PC-3 (cell line): Measurements from ENCODE around the gene RRM2. TPM values are rescaled to one million over a fixed set of nuclear protein-coding genes. Genes with fewer than 3 reads are reported as not detected.
A peak's percentile ranks its signal among the peaks of the same experiment; 100 is the strongest.

ENCODE experiments used
- ATAC-seq: fragments of 200-7000 bp; cut with Tn5 transposase; 2 replicates; pipeline ENCODE4 v1.9.1; 2020; ENCODE audit warnings: mild to moderate bottlenecking, moderate library complexity
- BruUV-seq: library from RNA; stranded (reverse); fragments of 400-500 nt; replicated peaks from 2 replicates; lab custom pipeline; 2021; lab: Mats Ljungman, UMichigan
- CTCF ChIA-PET: fragments of 300-600 bp; sonication (Branson Sonifier 250); formaldehyde crosslinking; loops from one replicate; lab custom pipeline; 2022; ENCODE audit warnings: antibody characterized with exemption; lab: Charles Lee
- POLR2A ChIA-PET: fragments of 300-600 bp; sonication (Branson Sonifier 250); formaldehyde crosslinking; loops from one replicate; lab custom pipeline; 2022; ENCODE audit warnings: antibody characterized with exemption; ENCODE audit not compliant: unreplicated experiment; lab: Charles Lee
- DNase-seq: peaks from one replicate; pipeline ENCODE4 v3.0.0-alpha.2; 2015
- H2AFZ ChIP-seq: fragments of 300-600 bp; sonication (generic); 2 replicates; pipeline ENCODE4 v1.6.0; 2016; ENCODE audit warnings: antibody characterized with exemption, low read length
- H3F3A ChIP-seq: fragments of 300-600 bp; sonication (generic); one replicate; pipeline ENCODE4 v1.6.0; 2017; ENCODE audit warnings: antibody characterized with exemption, low read length, control low read depth, mild to moderate bottlenecking; ENCODE audit not compliant: unreplicated experiment
- H3K27ac ChIP-seq: fragments of 300-600 bp; sonication (generic); 2 replicates; pipeline ENCODE4 v1.5.1; 2016; ENCODE audit warnings: mild to moderate bottlenecking, low read length
- H3K27me3 ChIP-seq: fragments of 300-600 bp; sonication (generic); 2 replicates; pipeline ENCODE4 v1.6.1; 2016; ENCODE audit warnings: low read length, mixed read lengths
- H3K36me3 ChIP-seq: fragments of 300-600 bp; sonication (generic); 2 replicates; pipeline ENCODE4 v1.6.1; 2016; ENCODE audit warnings: low read depth, mixed run types, low read length, mixed read lengths
- H3K4me1 ChIP-seq: fragments of 300-600 bp; sonication (generic); 2 replicates; pipeline ENCODE4 v1.5.1; 2016; ENCODE audit warnings: low read length; ENCODE audit not compliant: insufficient read depth
- H3K4me2 ChIP-seq: fragments of 300-600 bp; sonication (generic); 2 replicates; pipeline ENCODE4 v1.6.0; 2016; ENCODE audit warnings: low read length
- H3K4me3 ChIP-seq: fragments of 300-600 bp; sonication (generic); 2 replicates; pipeline ENCODE4 v1.5.1; 2016; ENCODE audit warnings: mild to moderate bottlenecking, low read length, mixed read lengths
- H3K79me2 ChIP-seq: fragments of 300-600 bp; sonication (generic); 2 replicates; pipeline ENCODE4 v1.6.1; 2017; ENCODE audit warnings: low read length, mixed read lengths
- H3K9ac ChIP-seq: fragments of 300-600 bp; sonication (generic); 2 replicates; pipeline ENCODE4 v1.6.0; 2016; ENCODE audit warnings: mild to moderate bottlenecking, low read length
- H3K9me2 ChIP-seq: fragments of 300-600 bp; sonication (generic); replicated peaks from 2 replicates; pipeline ENCODE4 v1.6.1; 2016; ENCODE audit warnings: mixed run types, low read length, mixed read lengths
- H3K9me3 ChIP-seq: fragments of 300-600 bp; sonication (generic); 2 replicates; pipeline ENCODE4 v1.6.1; 2016; ENCODE audit warnings: low read length, mixed read lengths
- H4K20me1 ChIP-seq: fragments of 300-600 bp; sonication (generic); 2 replicates; pipeline ENCODE4 v1.6.1; 2016; ENCODE audit warnings: low read length, mixed read lengths
- CTCF ChIP-seq: fragments of 300-600 bp; sonication (generic); conservative IDR thresholded peaks from 2 replicates; pipeline ENCODE4 v1.5.1; 2017; ENCODE audit warnings: antibody characterized with exemption, low read depth, mild to moderate bottlenecking, low read length
- EZH2 ChIP-seq: fragments of 300-600 bp; sonication (generic); IDR thresholded peaks from one replicate; pipeline ENCODE4 v1.6.1; 2017; ENCODE audit warnings: antibody characterized with exemption, mild to moderate bottlenecking, low read length; ENCODE audit not compliant: unreplicated experiment
- EZH2phosphoT487 ChIP-seq: fragments of 300-600 bp; sonication (generic); IDR thresholded peaks from 2 replicates; pipeline ENCODE4 v1.6.1; 2018; ENCODE audit warnings: mild to moderate bottlenecking, antibody characterized with exemption, low read length, borderline replicate concordance
- intact Hi-C: fragments of 100-400 bp; cut with micrococcal nuclease; formaldehyde crosslinking; loops from 2 replicates; pipeline ENCODE4 v1.9.0; 2023
- total RNA-seq: library from RNA; depleted of rRNA; stranded (reverse); fragments of >200 nt; gene quantifications from 2 replicates; pipeline ENCODE4 v1.2.3, GENCODE V29; 2014

The RRM2 gene
- total RNA-seq, 1 experiment from 2014 or later, result 282 TPM

- no peak overlapping the region for H2AFZ ChIP-seq
- H3K4me2 ChIP-seq, result no peak overlapping the region
- no peaks in the 10 kb centered on the region for H3K79me2 ChIP-seq
- peaks cover 4% of the 10 kb centered on the region; the same call in 1 of the 2 replicates for H3K4me1 ChIP-seq
- H3K27ac ChIP-seq, result no peak overlapping the region
- DNase-seq (no peak), ATAC-seq (peak; percentile 25; the same call in 1 of the 2 replicates)
- no peak overlapping the region for H3K9ac ChIP-seq
- H3K4me3 ChIP-seq, result no peak overlapping the region
- intact Hi-C loops, result loop anchor here (5.0 kb wide), 1 partner anchor 161 kb away; the partner anchor contains the start of gene HPCAL1
- H3K27me3 ChIP-seq, result no peaks in the 10 kb centered on the region
- no peaks in the 10 kb centered on the region for H3K9me2 ChIP-seq
- H3F3A ChIP-seq, result no peaks in the 10 kb centered on the region
- H3K9me3 ChIP-seq, result no peaks in the 10 kb centered on the region
- H4K20me1 ChIP-seq, result no peaks in the 10 kb centered on the region
- H3K36me3 ChIP-seq, result no peaks in the 10 kb centered on the region; the same call in 1 of the 2 replicates
- ChIA-PET POLR2A (no interaction called here), CTCF (interaction anchor here (0.7 kb wide), 1 partner anchor 44 kb away, joined by 3 read pairs; no protein-coding TSS in a partner anchor)
- BruUV-seq, result no TSS peak
- no peak for TF ChIP-seq EZH2
- TF ChIP-seq CTCF, result 0 out of 2 replicates have a peak, but pooled peaks have one; percentile 8
- no peak for TF ChIP-seq EZH2phosphoT487
Observed at GRCh38 chr2:10140841-10141610, 18.5 kb downstream of the RRM2 start.

GRCh38 chr2:10141736-10142639 is 19.4 kb downstream of the RRM2 start:
- H3K79me2 ChIP-seq, result no peaks in the 10 kb centered on the region
- ATAC-seq (peak; percentile 74), DNase-seq (peak; percentile 41)
- ChIA-PET CTCF (interaction anchor here (0.7 kb wide), 2 partner anchors 45 to 267 kb away, joined by 3 to 4 read pairs; no protein-coding TSS in a partner anchor), POLR2A (no interaction called here)
- no peaks in the 10 kb centered on the region for H4K20me1 ChIP-seq
- BruUV-seq, result no TSS peak
- TF ChIP-seq CTCF (peak; percentile 71), EZH2phosphoT487 (no peak)
- H2AFZ ChIP-seq, result no peak overlapping the region
- no peak overlapping the region for H3K4me2 ChIP-seq
- H3K4me3 ChIP-seq, result no peak overlapping the region
- intact Hi-C loops, result loop anchor here (5.0 kb wide), 1 partner anchor 160 kb away; the partner anchor contains the start of gene HPCAL1
- no peak overlapping the region for H3K9ac ChIP-seq
- no peaks in the 10 kb centered on the region for H3K9me3 ChIP-seq
- H3F3A ChIP-seq, result no peaks in the 10 kb centered on the region
- peaks cover 4% of the 10 kb centered on the region; the same call in 1 of the 2 replicates for H3K4me1 ChIP-seq
- H3K27ac ChIP-seq, result no peak overlapping the region
- H3K9me2 ChIP-seq, result no peaks in the 10 kb centered on the region
- no peaks in the 10 kb centered on the region for H3K27me3 ChIP-seq
- H3K36me3 ChIP-seq, result no peaks in the 10 kb centered on the region; the same call in 1 of the 2 replicates
